Stimulated activated CD8-positive, alpha-beta memory T cell treated with anti-CD3 and anti-CD28 coated beads, Interleukin-4, amount 100 ng/mL, for 4 hours (primary cell): ENCODE data around the gene CHN2.

Source experiments
- DNase-seq, 2 donors: peaks; one replicate each; pipeline ENCODE4 v3.0.0-alpha.2; 2020; ENCODE audit warnings: low read depth in 2 of 2, low spot score in 1 of 2

Gene CHN2

DNA sequence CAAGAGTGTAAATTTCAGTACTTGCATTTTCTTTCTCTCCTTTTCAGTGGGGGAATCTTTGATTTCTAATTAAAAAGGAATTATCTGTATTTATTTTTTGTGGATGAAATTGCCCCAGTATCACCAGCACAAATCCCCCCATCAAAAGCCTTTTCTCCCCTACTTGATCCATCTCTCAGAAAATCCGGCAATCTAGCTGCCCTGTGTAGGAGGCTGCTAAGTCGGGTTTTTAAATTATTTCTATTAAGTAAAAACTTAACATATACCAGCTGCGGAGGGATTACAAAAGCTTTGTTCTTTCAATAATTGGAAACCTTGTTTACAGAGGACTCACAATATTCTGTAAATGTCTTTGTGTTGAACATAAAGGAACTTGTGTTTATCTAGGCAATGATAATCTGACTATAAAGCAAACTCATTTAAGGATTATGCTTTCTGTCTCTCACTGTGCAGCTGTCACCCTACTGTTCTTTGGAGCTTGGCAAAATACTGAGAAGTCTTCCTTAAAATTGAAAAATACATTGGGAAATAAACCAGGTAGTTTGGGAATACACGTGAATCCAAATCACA is 191.7 kb downstream of the CHN2 start:
- no peak for DNase-seq

DNA sequence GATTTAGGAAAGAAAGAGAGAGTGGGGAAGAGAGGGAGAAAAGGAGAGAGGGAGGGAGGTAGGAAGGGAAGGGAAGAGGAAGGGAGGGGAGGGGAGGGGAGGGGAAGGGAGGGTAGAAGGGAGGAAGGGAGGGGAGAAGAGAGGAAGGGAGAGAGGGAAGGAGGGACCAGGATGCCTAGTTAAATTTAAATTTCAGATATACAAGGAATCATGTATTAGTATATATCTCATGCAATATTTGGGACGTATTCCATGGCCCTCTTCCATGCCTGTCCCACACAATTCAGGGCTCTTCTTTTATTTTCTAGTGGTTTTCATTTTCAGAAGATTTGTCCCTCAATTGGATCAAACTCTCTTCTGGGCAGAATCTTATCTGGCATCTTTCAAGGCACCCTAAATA is 196.7 kb downstream of the CHN2 start:
- DNase-seq = no peak

DNA sequence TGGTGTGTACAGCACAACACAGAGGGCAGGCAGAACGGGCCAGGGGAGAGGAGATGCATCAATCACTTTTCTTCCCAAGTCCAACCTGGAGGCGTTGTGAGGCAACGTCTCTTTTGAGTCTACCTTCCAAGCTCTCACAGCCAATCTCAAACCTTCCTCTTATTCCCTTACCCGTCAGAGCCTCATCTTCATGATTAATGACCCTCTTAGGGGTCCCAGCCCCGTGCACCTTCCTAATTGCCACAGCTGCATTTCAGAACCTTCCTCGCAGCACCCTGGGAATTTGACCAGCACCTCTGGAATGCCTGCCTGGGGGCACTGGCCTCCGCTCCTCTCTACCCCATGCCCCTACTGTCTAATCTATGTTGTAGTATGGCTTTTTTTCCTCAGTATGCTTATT is 199.7 kb downstream of the CHN2 start:
- no peak for DNase-seq

DNA sequence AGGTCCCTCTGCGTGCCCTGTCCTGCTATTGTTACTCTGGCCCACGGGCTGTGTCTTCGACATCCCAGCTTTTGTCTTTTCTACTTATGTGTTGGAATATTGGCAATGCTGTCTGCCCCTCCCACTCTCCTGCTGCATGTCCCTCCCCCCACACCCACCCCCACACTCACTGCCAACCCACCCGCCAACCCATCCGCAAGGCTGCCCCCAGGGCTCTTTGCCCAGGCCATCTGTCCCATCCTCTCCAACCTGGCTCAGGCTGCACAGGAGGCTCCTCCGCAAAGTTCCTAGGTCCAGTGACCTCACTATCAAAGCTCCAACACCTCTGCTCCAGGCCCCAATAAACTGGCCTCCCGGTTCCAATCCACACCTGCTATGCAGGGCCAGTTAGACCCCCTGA is 202.0 kb downstream of the CHN2 start:
- DNase-seq = no peak

DNA sequence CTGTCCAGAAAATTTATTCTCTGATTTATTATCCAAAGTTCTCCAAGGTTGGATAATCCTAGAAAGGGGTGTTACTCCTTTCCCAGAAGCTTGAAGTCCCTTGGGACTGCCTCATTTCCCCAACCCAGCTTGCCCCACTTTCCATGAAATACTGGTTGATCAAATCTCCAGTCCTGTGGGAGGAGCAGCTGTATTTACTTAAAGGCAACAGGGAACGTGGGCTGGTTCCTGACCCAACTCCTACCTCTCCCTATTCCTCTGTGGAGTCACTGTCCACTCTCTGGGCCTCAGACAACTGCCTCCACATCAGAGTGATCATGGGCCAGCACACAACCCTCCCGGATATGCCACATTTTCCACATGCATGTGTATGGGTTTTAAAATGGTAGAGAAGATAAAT is 202.8 kb downstream of the CHN2 start:
- DNase-seq = no peak

DNA sequence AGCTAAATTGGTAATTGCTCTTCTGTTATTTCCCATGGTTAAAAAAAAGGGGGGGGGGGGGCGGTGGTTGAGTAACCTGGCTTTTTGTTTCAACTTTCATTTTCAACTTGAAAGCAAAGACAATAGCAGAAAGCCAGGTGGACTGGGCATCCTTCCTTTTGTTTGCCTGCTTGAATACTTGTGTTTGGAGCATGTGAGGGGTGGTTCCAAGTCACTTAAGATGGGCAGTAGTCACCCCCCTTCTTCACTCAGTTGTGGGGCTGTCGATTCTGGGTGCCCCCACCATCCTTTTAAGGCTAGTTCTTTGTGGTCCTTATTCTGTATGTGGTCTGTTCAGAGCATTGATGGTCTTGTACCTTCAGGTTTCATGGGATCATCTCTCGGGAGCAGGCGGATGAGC is 203.4 kb downstream of the CHN2 start:
- no peak for DNase-seq

DNA sequence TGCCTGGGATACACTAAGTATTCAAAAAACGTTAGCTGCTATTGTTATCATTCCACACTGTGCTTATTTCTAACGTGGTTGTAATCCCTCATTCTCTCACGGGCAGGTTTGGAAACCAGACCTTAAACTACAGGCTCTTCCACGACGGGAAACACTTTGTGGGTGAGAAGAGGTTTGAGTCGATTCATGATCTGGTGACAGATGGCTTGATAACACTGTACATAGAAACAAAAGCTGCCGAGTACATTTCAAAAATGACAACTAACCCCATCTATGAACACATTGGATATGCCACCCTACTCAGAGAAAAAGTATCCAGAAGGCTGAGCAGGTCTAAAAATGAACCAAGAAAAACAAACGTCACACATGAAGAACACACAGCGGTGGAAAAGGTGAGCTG is 205.9 kb downstream of the CHN2 start:
- DNase-seq = no peak

DNA sequence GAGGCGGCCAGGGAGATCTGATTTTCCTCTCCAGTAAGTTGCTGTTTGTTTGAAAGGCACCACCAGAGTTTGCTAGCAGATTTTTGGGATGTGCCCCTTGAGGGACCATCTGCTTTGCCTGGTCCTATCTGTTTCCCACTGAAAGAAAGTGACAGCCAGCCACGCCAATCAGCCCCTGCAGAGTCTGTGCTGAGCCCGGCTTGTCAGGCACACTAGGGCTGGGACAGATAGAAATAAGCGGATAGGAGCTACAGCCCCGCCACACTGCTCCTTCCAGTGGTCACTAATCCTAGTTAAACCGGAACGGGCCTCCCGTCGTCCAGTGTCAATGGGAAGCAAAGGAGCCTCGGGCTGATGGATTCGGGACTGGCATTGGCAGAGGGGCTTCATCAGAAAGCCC is 207.2 kb downstream of the CHN2 start:
- no peak for DNase-seq

DNA sequence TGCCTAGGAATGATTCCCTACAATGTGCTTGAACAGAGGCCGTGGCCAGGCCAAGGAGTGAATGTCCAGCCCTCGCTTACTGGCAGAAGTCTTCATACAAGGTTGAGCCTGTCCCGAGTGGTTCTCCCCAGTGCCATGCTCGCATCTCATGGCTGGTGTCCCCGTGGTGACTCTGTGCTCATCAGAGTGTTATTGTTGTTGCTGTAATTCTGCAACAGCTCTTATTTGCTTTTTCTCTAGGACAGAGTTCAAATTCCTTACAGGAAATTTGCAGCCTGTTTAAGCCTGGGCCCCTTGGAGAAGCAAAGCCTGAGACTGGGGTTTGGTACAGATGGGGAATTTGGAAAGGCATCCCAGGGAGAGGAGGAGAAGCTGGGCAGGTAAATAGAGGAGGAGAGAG is 211.3 kb downstream of the CHN2 start:
- DNase-seq = no peak

DNA sequence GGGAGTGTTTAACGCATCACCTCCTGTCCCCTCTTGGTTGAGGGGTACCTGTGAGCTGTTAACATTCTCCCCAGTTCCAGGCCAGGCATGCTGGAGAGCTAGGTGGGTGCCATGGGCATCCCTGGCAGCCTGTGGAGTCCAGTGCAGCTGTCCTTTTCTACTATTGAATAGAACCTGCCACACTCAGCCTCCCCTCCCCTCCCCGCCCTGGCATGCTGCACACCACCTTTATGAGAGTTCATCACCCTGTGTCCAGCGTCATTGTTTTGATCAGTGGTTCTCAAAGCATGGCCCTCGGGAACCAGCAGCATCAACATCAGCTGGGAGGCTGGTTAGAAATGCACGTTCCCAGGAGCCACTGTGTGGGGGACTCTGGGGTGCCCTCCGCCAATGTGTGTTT is 211.8 kb downstream of the CHN2 start:
- no peak for DNase-seq

DNA sequence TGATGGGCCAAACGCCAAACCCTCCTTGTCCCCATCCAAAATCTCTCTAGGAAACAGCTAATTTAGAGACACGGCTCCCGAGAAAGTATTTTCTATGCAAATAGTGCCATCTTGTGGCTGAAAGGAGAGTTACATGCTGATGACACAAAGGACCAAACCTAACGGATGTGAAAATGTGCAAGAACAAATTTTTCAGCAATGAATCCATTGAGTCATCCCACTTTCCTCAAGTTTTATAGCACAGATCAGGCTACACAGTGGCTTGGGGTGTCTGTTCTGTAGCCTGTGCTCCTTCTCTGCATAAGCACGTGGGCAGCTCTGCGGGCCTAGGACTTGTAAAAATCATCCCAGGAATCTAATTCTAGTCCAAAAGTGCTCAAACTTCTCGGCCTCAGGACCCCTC is 214.3 kb downstream of the CHN2 start:
- peak in 1 of 2 donors; percentile 22 for DNase-seq

DNA sequence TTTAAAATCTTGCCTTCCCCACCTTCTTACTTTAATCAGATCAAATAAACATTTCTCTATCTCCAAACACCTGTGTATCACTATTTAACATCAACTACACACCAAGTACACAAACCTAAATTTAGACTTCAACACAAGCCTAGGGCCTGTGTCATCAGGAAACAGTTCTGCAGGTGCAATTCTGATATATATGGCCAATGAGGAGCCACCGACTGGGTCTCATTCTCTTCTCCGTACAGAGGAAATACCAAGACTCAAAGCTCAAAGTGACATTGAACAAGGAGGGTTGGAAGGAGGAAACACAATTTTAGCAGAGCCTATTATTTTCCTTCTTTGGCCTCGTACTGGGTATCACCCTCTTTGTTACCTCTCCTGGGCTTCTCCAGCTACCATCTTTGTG is 216.4 kb downstream of the CHN2 start:
- no peak for DNase-seq

DNA sequence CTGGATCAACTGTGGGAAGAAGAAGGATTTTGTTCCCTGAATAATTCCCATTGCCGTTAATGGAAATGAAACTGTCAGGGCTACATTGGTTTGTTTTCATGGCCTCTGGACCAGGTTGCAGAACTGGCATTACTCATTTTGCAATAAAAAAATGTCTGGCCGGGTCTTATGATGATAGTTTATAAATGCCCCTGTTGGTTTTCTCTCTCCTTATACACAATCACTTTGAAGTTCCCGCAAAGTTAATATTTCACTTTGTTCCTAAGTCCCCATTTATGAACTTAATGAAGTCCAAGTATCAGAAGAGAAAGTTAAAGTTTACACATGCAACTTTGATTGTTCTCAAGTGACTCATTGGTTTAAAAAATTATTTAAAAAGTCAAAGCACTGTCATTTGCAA is 218.3 kb downstream of the CHN2 start:
- DNase-seq = no peak

DNA sequence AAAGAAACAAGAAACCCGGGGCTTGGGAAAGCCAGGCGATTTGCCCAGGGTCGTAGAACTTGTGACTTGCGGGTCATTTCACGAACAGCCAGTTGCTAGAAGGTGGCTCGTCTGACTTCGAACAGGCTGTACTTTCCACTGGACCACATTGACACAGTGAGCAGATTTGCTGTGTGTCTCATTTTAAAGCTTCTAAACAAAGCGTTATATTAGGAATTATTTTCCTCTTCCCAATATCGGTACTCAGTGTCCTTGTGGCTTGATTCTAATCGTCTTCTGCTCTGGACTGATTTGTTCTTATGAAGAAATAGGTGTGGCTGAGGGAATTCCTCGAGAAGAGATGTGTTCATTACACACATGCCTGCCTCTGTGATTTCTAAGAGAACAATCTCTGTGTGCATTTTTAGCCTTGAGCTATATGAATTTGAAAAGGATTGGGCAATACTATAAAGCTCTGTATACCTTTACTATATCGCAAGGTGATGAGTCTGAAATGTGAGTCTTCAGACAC is 219.1 kb downstream of the CHN2 start:
- no peak for DNase-seq

DNA sequence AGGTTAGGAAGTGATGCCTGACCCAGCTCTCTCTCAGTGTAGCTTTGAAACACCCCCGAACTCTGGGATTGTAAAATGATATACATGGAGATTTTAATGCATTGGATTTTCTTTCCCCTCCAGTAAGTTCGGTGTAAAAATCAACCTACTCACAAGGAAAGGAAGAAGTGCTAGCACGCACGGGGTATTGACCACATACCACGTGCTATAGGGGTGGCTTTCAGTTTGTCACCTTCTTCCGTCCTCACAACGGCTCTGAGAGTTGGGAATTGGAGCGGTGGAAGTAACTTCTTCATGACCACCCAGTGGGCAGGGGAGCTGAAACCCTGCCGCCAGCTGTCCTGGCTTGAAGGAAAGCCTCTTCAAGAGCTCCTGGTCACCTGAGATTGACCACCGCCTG is 219.6 kb downstream of the CHN2 start:
- DNase-seq = no peak

DNA sequence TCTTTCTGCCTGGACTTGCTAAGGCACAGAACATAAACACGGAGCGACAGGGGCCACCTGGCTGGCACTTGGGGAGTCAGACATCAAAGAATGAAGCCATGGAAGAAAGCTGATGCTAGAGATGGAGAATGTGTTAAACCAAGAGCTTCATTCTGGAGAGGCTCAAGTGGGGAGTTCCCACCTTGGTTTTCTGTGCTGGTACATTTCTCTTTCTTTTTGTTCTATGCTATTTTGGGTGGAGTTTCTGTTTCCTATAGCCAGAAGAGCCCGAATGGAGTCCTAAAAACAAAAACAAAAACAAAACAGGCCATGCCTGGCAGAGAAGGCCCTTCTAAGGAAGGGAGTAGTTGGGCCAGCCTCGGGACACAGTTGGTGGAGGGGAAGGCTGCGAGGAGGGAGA is 220.6 kb downstream of the CHN2 start:
- DNase-seq = no peak

DNA sequence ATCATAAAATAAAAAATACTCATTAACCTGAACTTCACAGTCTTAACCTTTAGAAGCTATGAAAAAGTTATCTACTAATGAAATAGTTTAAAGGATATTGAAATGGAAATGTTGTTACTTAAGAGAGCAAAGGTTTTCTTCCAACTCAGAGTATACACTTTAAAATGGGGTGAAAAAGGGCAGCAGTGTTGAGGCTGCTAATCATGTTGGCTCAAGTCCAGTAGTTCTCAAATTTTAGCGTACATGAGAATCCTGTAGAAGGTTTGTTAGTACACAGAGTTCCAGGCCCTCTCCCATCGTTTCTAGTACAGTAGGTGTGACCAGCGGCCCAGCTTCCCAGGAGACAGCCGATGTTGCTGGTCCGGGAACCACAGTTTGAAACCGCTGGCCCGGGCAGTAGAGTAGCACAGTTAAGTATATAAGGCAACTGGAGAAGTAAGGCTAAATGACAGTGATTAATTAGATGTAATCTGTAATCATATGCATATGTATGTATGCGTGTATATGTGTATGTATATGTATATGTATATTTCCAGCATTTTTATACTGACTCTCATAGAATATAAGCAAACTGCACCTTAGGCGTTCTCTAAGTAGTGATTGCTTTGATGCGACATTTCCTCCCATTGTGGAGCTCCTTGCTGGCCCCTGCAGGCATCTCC is 221.8 kb downstream of the CHN2 start:
- no peak for DNase-seq

DNA sequence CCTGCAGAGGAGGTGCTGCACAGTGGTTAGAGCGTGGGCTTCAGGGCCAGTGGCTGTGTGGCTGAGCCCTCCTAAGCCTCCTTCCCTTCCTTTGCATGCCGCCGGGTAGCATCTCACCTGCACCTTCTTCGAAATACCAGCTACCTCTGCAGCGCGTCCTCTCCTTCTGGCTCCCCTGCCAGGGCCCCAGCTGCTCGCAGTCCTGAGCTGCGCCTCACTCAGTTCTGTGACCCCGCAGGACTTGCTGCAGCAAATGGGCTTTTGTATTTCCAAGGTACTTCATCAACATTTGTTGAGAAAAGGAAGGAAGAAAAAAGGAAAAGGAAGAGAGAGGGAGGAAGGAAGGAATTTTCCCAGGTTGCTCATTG is 222.3 kb downstream of the CHN2 start:
- no peak for DNase-seq

DNA sequence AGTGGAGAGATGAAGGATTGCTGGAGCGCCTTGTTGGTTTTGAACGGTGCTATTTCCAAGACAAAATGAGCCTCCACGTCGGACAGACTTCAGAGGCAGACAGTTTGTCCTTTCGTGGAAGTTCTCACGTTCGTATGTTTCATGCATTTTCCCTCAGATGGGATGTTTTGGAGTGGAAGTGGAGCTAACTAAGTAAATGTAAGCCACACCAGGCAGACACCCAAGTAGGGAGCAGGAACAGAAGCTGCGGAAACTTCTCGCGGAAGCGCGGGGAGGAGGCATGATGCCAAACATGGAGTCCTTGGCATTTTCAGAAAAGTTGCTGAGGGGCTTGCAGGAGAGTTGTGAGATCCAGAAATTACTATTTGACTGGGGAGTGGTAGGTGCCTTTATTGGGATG is 223.5 kb downstream of the CHN2 start:
- no peak for DNase-seq

DNA sequence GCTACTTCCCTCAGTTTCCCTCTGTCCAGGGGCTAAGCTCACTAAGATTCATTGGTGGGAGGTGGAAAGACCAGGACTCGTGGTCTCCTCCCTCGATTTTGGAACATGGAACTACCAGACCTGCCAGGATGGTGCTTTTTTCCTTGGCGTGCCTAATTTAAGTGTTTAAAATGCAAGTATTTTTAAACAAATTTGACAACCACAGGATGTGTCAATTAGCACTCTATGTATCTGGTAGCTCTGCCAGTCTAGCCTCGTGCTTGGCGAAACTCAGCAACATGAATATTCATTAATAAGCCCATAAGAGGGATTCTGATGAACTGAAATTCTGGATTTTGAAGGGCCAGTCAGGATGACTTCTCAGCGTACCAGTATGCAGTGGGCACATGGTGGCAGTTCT is 224.1 kb downstream of the CHN2 start:
- no peak for DNase-seq

DNA sequence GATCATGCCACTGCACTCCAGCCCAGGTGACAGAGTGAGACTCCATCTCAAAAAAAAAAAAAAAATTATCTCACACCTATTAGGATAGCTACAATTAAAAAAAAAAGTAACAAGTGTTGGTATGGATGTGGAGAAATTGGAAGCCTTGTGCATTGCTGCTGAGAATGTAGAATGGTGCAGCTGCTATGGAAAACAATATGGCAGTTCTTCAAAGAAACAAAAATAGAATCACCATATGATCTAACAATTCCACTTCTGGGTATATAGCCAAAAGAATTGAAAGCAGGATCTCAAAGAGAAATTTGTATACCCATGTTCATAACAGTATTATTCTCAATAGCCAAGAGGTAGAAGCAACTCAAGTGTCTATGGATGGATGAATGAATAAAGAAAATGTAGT is 225.4 kb downstream of the CHN2 start:
- no peak for DNase-seq

DNA sequence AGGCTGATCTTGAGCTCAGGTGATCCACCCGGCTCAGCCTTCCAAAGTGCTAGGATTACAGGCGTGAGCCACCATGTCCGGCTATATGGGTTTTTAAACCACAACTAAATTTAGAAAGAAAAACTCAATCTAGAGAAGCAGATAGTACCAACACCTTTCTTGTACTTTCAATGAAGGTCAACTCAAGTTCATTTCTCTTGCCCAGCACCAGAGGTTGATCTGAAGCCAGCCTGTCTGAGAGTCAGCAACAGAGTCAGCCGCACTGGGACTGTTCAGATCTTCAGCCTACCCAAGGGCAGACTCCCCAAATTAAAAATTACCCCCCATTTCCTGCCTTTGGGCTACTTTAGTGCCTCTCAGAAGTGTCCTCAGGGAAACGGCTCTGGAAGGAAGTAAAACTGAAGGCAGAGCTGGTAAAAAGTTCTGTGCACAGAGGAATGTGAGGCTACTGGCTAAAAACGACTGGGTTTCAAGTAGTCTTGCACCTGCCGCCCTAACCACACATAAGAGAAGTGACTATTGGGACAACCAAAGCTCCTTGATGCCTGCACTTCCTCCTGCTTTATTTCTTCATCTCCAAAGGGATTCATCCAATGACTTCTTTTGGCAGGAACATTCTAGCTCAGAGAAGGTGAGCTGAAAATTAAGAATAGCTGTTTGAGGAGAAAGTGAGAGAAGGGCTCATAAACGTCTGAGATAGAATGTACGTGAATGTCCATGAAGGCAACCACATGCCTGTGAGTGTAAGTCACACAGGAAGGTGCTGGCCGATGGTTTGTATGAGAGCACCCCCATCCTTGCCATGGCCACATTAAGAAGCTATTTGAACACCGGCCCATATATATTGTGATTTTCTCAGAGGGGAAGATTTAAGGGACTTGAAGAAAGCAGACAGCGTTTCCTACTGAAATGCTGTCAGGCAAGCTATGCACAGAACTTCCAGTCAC is 226.7 kb downstream of the CHN2 start:
- no peak for DNase-seq
